HCT116 (cell line): ENCODE results near the gene CCDC102B. TPM values are rescaled to one million over a fixed set of nuclear protein-coding genes. Genes with fewer than 3 reads are reported as not detected.

Experiments
- ATAC-seq: fragments of 200-7000 bp; cut with Tn5 transposase; 2 replicates; pipeline ENCODE4 v1.9.1; 2020; ENCODE audit warnings: mild to moderate bottlenecking, moderate library complexity
- BruUV-seq: library from RNA; stranded (reverse); fragments of 400-500 nt; replicated peaks from 2 replicates; lab custom pipeline; 2021; lab: Mats Ljungman, UMichigan
- CTCF ChIA-PET: fragments of 300-600 bp; sonication (Branson Sonifier 250); formaldehyde crosslinking; loops from one replicate; lab custom pipeline; 2021; ENCODE audit warnings: antibody characterized with exemption; lab: Charles Lee
- POLR2A ChIA-PET: fragments of 300-600, 350-600 bp; sonication (Branson Sonifier 250); formaldehyde crosslinking; loops from one replicate; lab custom pipeline; 2021; ENCODE audit warnings: antibody characterized with exemption; lab: Charles Lee
- RAD21 ChIA-PET, 2 experiments: fragments of 300-600 bp; sonication (Branson Sonifier 250); formaldehyde crosslinking; loops; one replicate each; lab custom pipeline; 2023; ENCODE audit warnings: low total read pairs in 2 of 2; ENCODE audit not compliant: uncharacterized antibody in 2 of 2, unreplicated experiment in 2 of 2, low non-redundant PET in 1 of 2; lab: Charles Lee
- DNase-seq: peaks from one replicate; pipeline ENCODE4 v3.0.0-alpha.2; 2010; ENCODE audit warnings: low read depth, low spot score
- H2AFZ ChIP-seq: fragments of 200-600 bp; shearing (Covaris generic), sonication (generic); 2 replicates; pipeline ENCODE4 v1.6.1; 2017; ENCODE audit warnings: low read depth, mixed run types, mixed read lengths, antibody characterized with exemption, low read length; ENCODE audit not compliant: poor library complexity, severe bottlenecking
- H3K27ac ChIP-seq: 2 replicates; pipeline ENCODE4 v1.5.1; 2012; ENCODE audit warnings: low read depth, low read length
- H3K27me3 ChIP-seq: fragments of 200-600 bp; sonication (generic); 2 replicates; pipeline ENCODE4 v1.6.1; 2016; ENCODE audit warnings: mixed run types, low read length, mixed read lengths; ENCODE audit not compliant: insufficient read depth
- H3K36me3 ChIP-seq, 2 experiments: fragments of 200-500 bp in 1 of 2; fragments of 200-600 bp in 1 of 2; sonication (Bioruptor generic) in 1 of 2; sonication (generic) in 1 of 2; 2 replicates each; pipeline versions ENCODE4 v1.5.1 to v1.6.1; 2014 to 2016; ENCODE audit warnings: low read length in 2 of 2, inconsistent platforms in 1 of 2, mixed read lengths in 1 of 2, mixed run types in 1 of 2; ENCODE audit not compliant: insufficient read depth in 2 of 2, control insufficient read depth in 1 of 2
- H3K4me1 ChIP-seq, 2 experiments: fragments of 200-600 bp in 1 of 2; sonication (generic) in 1 of 2; 2 replicates each; pipeline versions ENCODE4 v1.5.1 to v1.6.1; 2012 to 2017; ENCODE audit warnings: low read length in 2 of 2, inconsistent platforms in 1 of 2, mild to moderate bottlenecking in 1 of 2, mixed read lengths in 1 of 2, mixed run types in 1 of 2, moderate library complexity in 1 of 2; ENCODE audit not compliant: insufficient read depth in 2 of 2, control insufficient read depth in 1 of 2
- H3K4me2 ChIP-seq: fragments of 200-600 bp; sonication (generic); 2 replicates; pipeline ENCODE4 v1.6.1; 2017; ENCODE audit warnings: mixed run types, low read length, mixed read lengths
- H3K4me3 ChIP-seq, 2 experiments: fragments of 200-600 bp in 1 of 2; sonication (generic) in 1 of 2; replicated peaks in 1 of 2; 2 replicates each; pipeline ENCODE4 v1.5.1; 2011 to 2016; ENCODE audit warnings: low read length in 2 of 2, control low read depth in 1 of 2, low read depth in 1 of 2, mild to moderate bottlenecking in 1 of 2, mixed read lengths in 1 of 2, mixed run types in 1 of 2
- H3K79me2 ChIP-seq: fragments of 200-600 bp; sonication (generic); 2 replicates; pipeline ENCODE4 v1.6.1; 2017; ENCODE audit warnings: mild to moderate bottlenecking, mixed run types, low read length, moderate library complexity, mixed read lengths; ENCODE audit not compliant: insufficient read depth
- H3K9ac ChIP-seq: fragments of 200-600 bp; sonication (generic); 2 replicates; pipeline ENCODE4 v1.6.1; 2016; ENCODE audit warnings: low read length, mixed read lengths
- H3K9me2 ChIP-seq: fragments of 200-600 bp; sonication (generic), shearing (Covaris generic); 2 replicates; pipeline ENCODE4 v1.6.1; 2017; ENCODE audit warnings: mixed run types, mild to moderate bottlenecking, moderate library complexity; ENCODE audit not compliant: insufficient read depth
- H3K9me3 ChIP-seq, 2 experiments: fragments of 200-500 bp in 1 of 2; fragments of 200-600 bp in 1 of 2; sonication (Bioruptor generic) in 1 of 2; sonication (generic) in 1 of 2; 2 replicates each; pipeline ENCODE4 v1.6.1; 2014 to 2017; ENCODE audit warnings: low read length in 2 of 2, mixed read lengths in 2 of 2, inconsistent platforms in 1 of 2, low read depth in 1 of 2, mild to moderate bottlenecking in 1 of 2, mixed run types in 1 of 2, moderate library complexity in 1 of 2; ENCODE audit not compliant: control insufficient read depth in 1 of 2, insufficient read depth in 1 of 2
- H4K20me1 ChIP-seq: fragments of 200-600 bp; sonication (generic), shearing (Covaris generic); 2 replicates; pipeline ENCODE4 v1.6.1; 2017; ENCODE audit warnings: mixed run types, mild to moderate bottlenecking, moderate library complexity; ENCODE audit not compliant: insufficient read depth
- CEBPB ChIP-seq: IDR thresholded peaks from 2 replicates; pipeline ENCODE4 v1.6.1; 2012; ENCODE audit warnings: low read depth
- CTCF ChIP-seq, 3 experiments: fragments of 200-600 bp in 1 of 3; sonication (generic) in 1 of 3; IDR thresholded peaks in 2 of 3; conservative IDR thresholded peaks in 1 of 3; 2 replicates each; pipeline ENCODE4 v1.5.1; 2012 to 2017; ENCODE audit warnings: low read depth in 2 of 3, low read length in 2 of 3, antibody characterized with exemption in 1 of 3, borderline replicate concordance in 1 of 3, control low read depth in 1 of 3, mild to moderate bottlenecking in 1 of 3, mixed read lengths in 1 of 3, mixed run types in 1 of 3, moderate library complexity in 1 of 3; ENCODE audit not compliant: insufficient read depth in 1 of 3
- EGR1 ChIP-seq: IDR thresholded peaks from 2 replicates; pipeline ENCODE4 v1.6.1; 2012; ENCODE audit warnings: low read depth
- ELF1 ChIP-seq: IDR thresholded peaks from 2 replicates; pipeline ENCODE4 v1.6.1; 2012; ENCODE audit warnings: low read depth, borderline replicate concordance
- EZH2 ChIP-seq: fragments of 200-600 bp; sonication (generic); IDR thresholded peaks from 2 replicates; pipeline ENCODE4 v1.6.1; 2017; ENCODE audit warnings: antibody characterized with exemption, mixed run types
- EZH2phosphoT487 ChIP-seq: fragments of 200-600 bp; IDR thresholded peaks from 2 replicates; pipeline ENCODE4 v1.6.1; 2018; ENCODE audit warnings: antibody characterized with exemption, borderline replicate concordance
- JUND ChIP-seq: IDR thresholded peaks from 2 replicates; pipeline ENCODE4 v1.6.1; 2012
- MAX ChIP-seq: IDR thresholded peaks from 2 replicates; pipeline ENCODE4 v1.6.1; 2012
- POLR2A ChIP-seq: IDR thresholded peaks from 2 replicates; pipeline ENCODE4 v1.7.0; 2011; ENCODE audit warnings: borderline replicate concordance; ENCODE audit not compliant: insufficient read depth, insufficient read length; ENCODE audit errors: extremely low read depth
- POLR2AphosphoS5 ChIP-seq: IDR thresholded peaks from 2 replicates; pipeline ENCODE4 v1.6.1; 2011; ENCODE audit warnings: mild to moderate bottlenecking, low read depth, low read length, moderate library complexity
- REST ChIP-seq: IDR thresholded peaks from 2 replicates; pipeline ENCODE4 v1.6.1; 2012; ENCODE audit warnings: low read depth
- SIN3A ChIP-seq: IDR thresholded peaks from 2 replicates; pipeline ENCODE4 v1.6.1; 2012; ENCODE audit warnings: low read depth
- SP1 ChIP-seq: IDR thresholded peaks from 2 replicates; pipeline ENCODE4 v1.6.1; 2012; ENCODE audit warnings: low read depth
- SRF ChIP-seq: IDR thresholded peaks from 2 replicates; pipeline ENCODE4 v1.6.1; 2012; ENCODE audit warnings: low read depth
- TCF7L2 ChIP-seq: IDR thresholded peaks from 2 replicates; pipeline ENCODE4 v1.7.0; 2011; ENCODE audit warnings: borderline replicate concordance, inconsistent platforms; ENCODE audit not compliant: insufficient read depth, insufficient read length; ENCODE audit errors: extremely low read depth
- YY1 ChIP-seq: IDR thresholded peaks from 2 replicates; pipeline ENCODE4 v1.6.1; 2011; ENCODE audit warnings: low read length, low read depth, moderate library complexity, mild to moderate bottlenecking; ENCODE audit not compliant: insufficient replicate concordance; ENCODE audit errors: extremely low read depth
- ZBTB33 ChIP-seq: IDR thresholded peaks from 2 replicates; pipeline ENCODE4 v1.6.1; 2011; ENCODE audit warnings: mild to moderate bottlenecking, low read length, moderate library complexity; ENCODE audit not compliant: insufficient replicate concordance; ENCODE audit errors: extremely low read depth
- ZFX ChIP-seq: fragments of 450-650 bp; IDR thresholded peaks from 2 replicates; pipeline ENCODE4 v1.6.1; 2017
- ZNF274 ChIP-seq: fragments of 200-500 bp; sonication (Bioruptor generic); IDR thresholded peaks from 2 replicates; pipeline ENCODE4 v1.6.1; 2014; ENCODE audit warnings: mild to moderate bottlenecking, low read depth, low read length, inconsistent platforms
- intact Hi-C: fragments of 100-400 bp; cut with micrococcal nuclease; formaldehyde crosslinking; loops from 2 replicates; pipeline ENCODE4 v1.10.0; 2022
- total RNA-seq: library from RNA; stranded (reverse); gene quantifications from one replicate; pipeline ENCODE4 v1.2.1, GENCODE V29; 2021; ENCODE audit not compliant: unreplicated experiment

Gene CCDC102B
- total RNA-seq, 1 experiment from 2014 or later: 1.9 TPM

GRCh38 chr18:68861365-68861764 lies 63.5 kb downstream of the CCDC102B start:
- Histone ChIP-seq H4K20me1 (no peaks in the 10 kb centered on the region), H3K4me1 (no peaks in the 10 kb centered on the region), H3K9ac (no peak overlapping the region), H3K27ac (no peak overlapping the region), H2AFZ (no peak overlapping the region), H3K9me3 (no peaks in the 10 kb centered on the region), H3K36me3 (no peaks in the 10 kb centered on the region), H3K4me3 (no peak overlapping the region), H3K9me2 (no peaks in the 10 kb centered on the region), H3K79me2 (no peaks in the 10 kb centered on the region)
- ATAC-seq: no peak
- TF ChIP-seq CTCF (IDR thresholded peaks at IDR 0.05 in 2 of 3, conservative IDR thresholded peaks at IDR 0.05 in 1 of 3; ENCODE audit: borderline replicate concordance in 1 of 3, insufficient read depth in 1 of 3, low read depth in 2 of 3, low read length in 2 of 3) (no peak), EZH2 (no peak), EZH2phosphoT487 (no peak), TCF7L2 (no peak), ZBTB33 (no peak), SP1 (no peak), ZFX (no peak), POLR2AphosphoS5 (no peak), POLR2A (no peak), MAX (no peak), EGR1 (no peak), CEBPB (no peak), JUND (no peak), SIN3A (no peak), SRF (no peak), YY1 (no peak), ZNF274 (no peak), REST (no peak), ELF1 (no peak)
- TF ChIP-seq, all 23 proteins: peak for 0
- CTCF ChIA-PET: no interaction called here
- no TSS peak for BruUV-seq
- intact Hi-C loops: no loop called here
- Histone ChIP-seq H3K27me3 (no peaks in the 10 kb centered on the region), H3K4me2 (no peak overlapping the region)
- no peak for DNase-seq
- RAD21 ChIA-PET: no interaction called here
- POLR2A ChIA-PET: no interaction called here
